ENCODE results near the gene BAHCC1. TPM values are rescaled to one million over a fixed set of nuclear protein-coding genes. Genes with fewer than 3 reads are reported as not detected.

Gene BAHCC1
- total and polyA plus RNA-seq, 9 of the 15 experiments (the other 6 are each of a cell fraction or from before 2014, with no cell fraction given), result 0.14 to 26.9 (median 5.0) TPM

- 22% methylated on average over 30 of the region's 32 CpGs for WGBS (ENCODE audit: insufficient coverage, low coverage, missing lambda C conversion rate)
- Histone ChIP-seq H4K20me1 (replicated peaks; ENCODE audit: control insufficient read depth, insufficient read depth, low read length) (no peaks in the 10 kb centered on the region), H3K9me3 (replicated peaks; ENCODE audit: control insufficient read depth, insufficient read depth, low read depth, low read length) (no peaks in the 10 kb centered on the region), H3K4me1 (replicated peaks in 1 of 2; ENCODE audit: control insufficient read depth in 2 of 2, insufficient read depth in 2 of 2, low read length in 2 of 2) (peaks cover 20 to 54% of the 10 kb centered on the region in 2 experiments), H3K9ac (ENCODE audit: insufficient read depth in 1 of 2, low read depth in 2 of 2, low read length in 2 of 2) (peak overlapping the region in 1 of 2 experiments; percentile 58; a peak in 2 of 4 replicates), H3K4me2 (ENCODE audit: insufficient read depth, low read length) (no peak overlapping the region), H3K4me3 (no peak overlapping the region), H3K9me1 (ENCODE audit: control insufficient read depth, insufficient read depth, low read length) (no peaks in the 10 kb centered on the region), H3K79me2 (ENCODE audit: control insufficient read depth, insufficient read depth, low read length) (no peaks in the 10 kb centered on the region), H2AFZ (ENCODE audit: low read depth, low read length) (no peak overlapping the region), H3K27me3 (ENCODE audit: control insufficient read depth in 2 of 2, insufficient read depth in 2 of 2, low read length in 2 of 2) (no peaks in the 10 kb centered on the region), H3K36me3 (ENCODE audit: control insufficient read depth, insufficient read depth, low read length) (no peaks in the 10 kb centered on the region), H3K27ac (ENCODE audit: extremely low read depth, low read depth, low read length) (no peak overlapping the region)
- POLR2A ChIA-PET, result interaction anchor here (0.6 to 1.0 kb wide), 3 partner anchors 16 to 69 kb away, joined by 3 to 5 read pairs (median 3); partner anchors contain the start of gene BAHCC1
- TF ChIP-seq ZNF586 (CRISPR knock-in tag; conservative IDR thresholded peaks at IDR 0.05), result no peak
- no peak for TF ChIP-seq LCOR (CRISPR knock-in tag; IDR thresholded peaks at IDR 0.05)
- TF ChIP-seq RFX5 (IDR thresholded peaks at IDR 0.05; ENCODE audit: low read depth, low read length), result no peak
- TF ChIP-seq ZNF121 (CRISPR knock-in tag; conservative IDR thresholded peaks at IDR 0.05), result 0 out of 2 replicates have a peak, but pooled peaks have one; percentile 10
- TF ChIP-seq GTF2E2 (tag; IDR thresholded peaks at IDR 0.05), result no peak
- no peak for TF ChIP-seq ZBTB11 (CRISPR knock-in tag; IDR thresholded peaks at IDR 0.05)
- no peak for TF ChIP-seq PATZ1 (CRISPR knock-in tag; IDR thresholded peaks at IDR 0.05; ENCODE audit: borderline replicate concordance)
- TF ChIP-seq KDM4B (IDR thresholded peaks at IDR 0.05; ENCODE audit: borderline replicate concordance in 2 of 2, low read depth in 1 of 2), result no peak
- intact Hi-C loops (cut with micrococcal nuclease), result no loop called here
- CTCF ChIA-PET (ENCODE audit: low intra/inter-chr PET ratio), result interaction anchor here (0.6 kb wide), 1 partner anchor 11 kb away, joined by 3 read pairs; no protein-coding TSS in a partner anchor
- no TSS peak for BruUV-seq (replicated peaks)
- FAIRE-seq (no peak), ATAC-seq (no peak), DNase-seq (ENCODE audit: extremely low read depth in 1 of 4, low spot score in 3 of 4) (no peak)
- in situ Hi-C loops (cut with MboI), result no loop called here
These were observed 26.9 kb upstream of the BAHCC1 start for GRCh38 chr17:81368161-81369022.
